ENCODE data around the gene FAM161B. TPM values are rescaled to one million over a fixed set of nuclear protein-coding genes. Genes with fewer than 3 reads are reported as not detected.

FAM161B gene
- total RNA-seq, 2 donors from 2014 or later: 2.3 to 3.2 TPM

DNA sequence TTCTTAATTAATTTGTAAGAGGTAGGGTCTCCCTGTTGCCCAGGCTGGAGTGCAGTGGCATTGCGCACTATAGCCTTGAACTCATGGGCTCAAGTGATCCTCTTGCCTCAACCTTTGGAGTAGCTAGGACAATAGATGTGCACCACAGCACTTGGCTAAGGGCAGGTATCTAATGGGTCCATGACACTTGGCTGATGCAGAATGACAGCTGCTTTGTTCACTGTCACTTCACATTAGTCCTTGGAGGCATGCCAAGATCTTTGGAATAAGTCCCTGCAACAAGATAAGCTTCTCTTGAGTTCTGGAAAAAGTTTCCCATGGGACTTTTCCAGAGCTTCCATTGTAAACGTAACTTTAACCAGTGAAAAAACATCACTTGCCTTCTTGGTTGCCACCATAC lies 23.6 kb upstream of the FAM161B start:
- TF ChIP-seq, protein P1, sequence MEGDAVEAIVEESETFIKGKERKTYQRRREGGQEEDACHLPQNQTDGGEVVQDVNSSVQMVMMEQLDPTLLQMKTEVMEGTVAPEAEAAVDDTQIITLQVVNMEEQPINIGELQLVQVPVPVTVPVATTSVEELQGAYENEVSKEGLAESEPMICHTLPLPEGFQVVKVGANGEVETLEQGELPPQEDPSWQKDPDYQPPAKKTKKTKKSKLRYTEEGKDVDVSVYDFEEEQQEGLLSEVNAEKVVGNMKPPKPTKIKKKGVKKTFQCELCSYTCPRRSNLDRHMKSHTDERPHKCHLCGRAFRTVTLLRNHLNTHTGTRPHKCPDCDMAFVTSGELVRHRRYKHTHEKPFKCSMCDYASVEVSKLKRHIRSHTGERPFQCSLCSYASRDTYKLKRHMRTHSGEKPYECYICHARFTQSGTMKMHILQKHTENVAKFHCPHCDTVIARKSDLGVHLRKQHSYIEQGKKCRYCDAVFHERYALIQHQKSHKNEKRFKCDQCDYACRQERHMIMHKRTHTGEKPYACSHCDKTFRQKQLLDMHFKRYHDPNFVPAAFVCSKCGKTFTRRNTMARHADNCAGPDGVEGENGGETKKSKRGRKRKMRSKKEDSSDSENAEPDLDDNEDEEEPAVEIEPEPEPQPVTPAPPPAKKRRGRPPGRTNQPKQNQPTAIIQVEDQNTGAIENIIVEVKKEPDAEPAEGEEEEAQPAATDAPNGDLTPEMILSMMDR (IDR thresholded peaks at IDR 0.05): no peak
- DNase-seq (ENCODE audit: low spot score): no peak
- H3K4me3 ChIP-seq: no peak overlapping the region
- no peaks in the 10 kb centered on the region for H3K9me3 ChIP-seq
- H3K4me1 ChIP-seq: peaks cover 0 to 11% of the 10 kb centered on the region in 2 donors
- peaks cover 27% of the 10 kb centered on the region for H3K36me3 ChIP-seq
- H3K27ac ChIP-seq: no peak overlapping the region
- H3K27me3 ChIP-seq: no peaks in the 10 kb centered on the region

DNA sequence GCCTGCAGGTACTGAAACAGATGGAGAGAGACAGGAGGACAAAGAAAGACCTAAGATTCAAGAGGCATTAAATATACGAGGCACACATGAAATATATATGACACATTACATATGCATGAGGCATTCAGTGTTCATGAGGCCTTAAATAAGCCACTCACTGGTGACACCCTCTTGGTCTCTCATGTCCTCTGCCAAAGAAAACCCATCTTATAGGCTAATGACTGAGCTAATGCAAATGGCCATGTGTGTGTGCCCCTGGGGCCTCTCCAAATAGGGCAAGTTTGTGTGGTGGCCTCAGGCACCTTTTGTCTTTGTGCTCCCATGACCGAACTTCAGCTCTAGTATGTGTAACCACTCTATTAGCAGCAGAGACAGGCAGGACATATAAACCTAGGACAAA lies 19.0 kb upstream of the FAM161B start:
- Histone ChIP-seq H3K36me3 (peaks cover 35% of the 10 kb centered on the region), H3K9me3 (no peaks in the 10 kb centered on the region), H3K27me3 (no peaks in the 10 kb centered on the region), H3K4me3 (no peak overlapping the region), H3K27ac (no peak overlapping the region), H3K4me1 (peaks cover 0 to 10% of the 10 kb centered on the region in 2 donors)
- no peak for DNase-seq (ENCODE audit: low spot score)
- TF ChIP-seq, protein P1 (IDR thresholded peaks at IDR 0.05): no peak

DNA sequence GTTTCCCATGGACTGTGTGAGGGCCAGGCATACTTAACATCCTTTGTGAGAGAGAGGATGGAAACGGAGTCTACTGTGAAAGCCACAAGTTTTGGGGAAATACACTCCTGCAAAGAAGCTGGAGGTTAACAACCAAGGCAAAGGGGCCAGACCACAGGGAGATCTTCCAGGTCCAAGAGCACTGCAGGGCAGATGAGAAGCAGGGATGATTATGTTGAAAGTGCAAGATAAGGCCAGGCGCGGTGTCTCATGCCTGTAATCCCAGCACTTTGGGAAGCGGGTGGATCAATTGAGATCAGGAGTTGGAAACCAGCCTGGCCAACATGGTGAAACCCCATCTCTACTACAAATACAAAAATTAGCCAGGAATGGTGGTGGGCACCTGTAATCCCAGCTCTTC lies 15.3 kb upstream of the FAM161B start:
- Histone ChIP-seq H3K36me3 (peaks cover 67% of the 10 kb centered on the region), H3K27ac (no peak overlapping the region), H3K4me3 (no peak overlapping the region), H3K9me3 (no peaks in the 10 kb centered on the region), H3K27me3 (no peaks in the 10 kb centered on the region), H3K4me1 (no peaks in the 10 kb centered on the region)
- TF ChIP-seq, protein P1 (IDR thresholded peaks at IDR 0.05): no peak
- DNase-seq (ENCODE audit: low spot score): no peak

DNA sequence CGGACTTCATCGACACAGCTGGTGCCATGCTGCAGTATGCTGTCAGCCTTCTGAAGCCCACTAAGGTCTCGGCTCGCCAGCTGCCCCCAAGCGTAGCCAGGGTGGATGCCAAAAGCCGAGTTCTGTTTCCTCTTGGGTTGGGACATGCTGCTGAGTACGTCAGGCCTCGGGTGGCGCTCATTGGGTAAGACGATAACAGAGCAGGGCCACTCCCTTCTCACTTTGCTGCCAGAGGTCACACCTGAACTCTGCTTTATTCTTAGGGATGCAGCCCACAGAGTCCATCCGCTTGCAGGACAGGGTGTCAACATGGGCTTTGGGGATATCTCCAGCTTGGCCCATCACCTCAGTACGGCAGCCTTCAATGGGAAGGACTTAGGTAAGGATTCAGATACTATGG lies 11.3 kb upstream of the FAM161B start:
- no peaks in the 10 kb centered on the region for H3K9me3 ChIP-seq
- DNase-seq (ENCODE audit: low spot score): no peak
- H3K4me3 ChIP-seq: no peak overlapping the region
- no peak overlapping the region for H3K27ac ChIP-seq
- no peaks in the 10 kb centered on the region for H3K27me3 ChIP-seq
- TF ChIP-seq, protein P1 (IDR thresholded peaks at IDR 0.05): no peak
- peaks cover 75% of the 10 kb centered on the region for H3K36me3 ChIP-seq
- H3K4me1 ChIP-seq: no peaks in the 10 kb centered on the region

DNA sequence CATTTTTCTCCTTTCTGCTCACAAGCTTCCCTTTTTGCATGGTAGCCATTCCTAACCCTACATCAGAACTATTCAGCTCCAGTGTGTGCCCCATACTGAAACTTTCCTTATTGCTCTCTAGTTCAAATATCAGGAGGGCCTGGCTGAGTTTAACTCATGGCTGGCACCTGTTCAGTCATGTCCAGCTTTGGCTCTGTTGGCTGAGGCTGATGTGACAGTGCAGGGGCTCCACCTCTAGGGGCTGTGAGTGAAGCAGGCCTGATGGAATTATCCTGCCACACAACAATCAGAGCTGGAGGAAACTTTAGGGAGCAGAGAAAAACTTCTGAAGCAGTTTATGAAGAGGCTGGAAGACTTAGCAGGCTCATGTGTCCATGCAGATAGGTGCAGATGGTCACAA lies 8.7 kb upstream of the FAM161B start:
- Histone ChIP-seq H3K36me3 (peaks cover 87% of the 10 kb centered on the region), H3K9me3 (no peaks in the 10 kb centered on the region), H3K27ac (no peak overlapping the region), H3K4me3 (no peak overlapping the region), H3K27me3 (no peaks in the 10 kb centered on the region), H3K4me1 (no peaks in the 10 kb centered on the region)
- TF ChIP-seq, protein P1 (IDR thresholded peaks at IDR 0.05): no peak
- no peak for DNase-seq (ENCODE audit: low spot score)

DNA sequence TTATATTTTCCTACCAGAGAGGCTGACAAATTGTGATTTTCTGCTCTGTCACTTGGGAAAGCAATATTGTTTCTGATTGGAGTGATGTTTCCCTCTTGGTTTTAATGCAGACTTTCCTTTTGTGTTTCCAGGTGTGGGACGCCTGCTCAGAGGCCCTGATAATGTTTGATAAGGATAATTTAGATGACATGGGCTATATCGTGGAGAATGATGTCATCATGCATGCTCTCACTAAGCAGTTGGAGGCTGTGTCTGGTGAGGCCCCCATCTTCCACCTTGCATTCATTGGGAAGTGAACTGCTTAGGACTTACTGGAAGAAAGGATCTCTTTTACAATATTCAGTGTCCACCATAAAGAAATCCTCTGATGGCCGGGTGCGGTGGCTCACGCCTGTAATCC lies 5.8 kb upstream of the FAM161B start:
- DNase-seq (ENCODE audit: low spot score): no peak
- Histone ChIP-seq H3K36me3 (peaks cover 59% of the 10 kb centered on the region), H3K27me3 (no peaks in the 10 kb centered on the region), H3K9me3 (no peaks in the 10 kb centered on the region), H3K4me3 (no peak overlapping the region), H3K4me1 (peaks cover 0 to 10% of the 10 kb centered on the region in 2 donors), H3K27ac (no peak overlapping the region)
- TF ChIP-seq, protein P1 (IDR thresholded peaks at IDR 0.05): no peak

Data from right atrium auricular region (tissue), 2 donors.